ENCODE results near the gene DUSP12.

The DUSP12 gene

DNA sequence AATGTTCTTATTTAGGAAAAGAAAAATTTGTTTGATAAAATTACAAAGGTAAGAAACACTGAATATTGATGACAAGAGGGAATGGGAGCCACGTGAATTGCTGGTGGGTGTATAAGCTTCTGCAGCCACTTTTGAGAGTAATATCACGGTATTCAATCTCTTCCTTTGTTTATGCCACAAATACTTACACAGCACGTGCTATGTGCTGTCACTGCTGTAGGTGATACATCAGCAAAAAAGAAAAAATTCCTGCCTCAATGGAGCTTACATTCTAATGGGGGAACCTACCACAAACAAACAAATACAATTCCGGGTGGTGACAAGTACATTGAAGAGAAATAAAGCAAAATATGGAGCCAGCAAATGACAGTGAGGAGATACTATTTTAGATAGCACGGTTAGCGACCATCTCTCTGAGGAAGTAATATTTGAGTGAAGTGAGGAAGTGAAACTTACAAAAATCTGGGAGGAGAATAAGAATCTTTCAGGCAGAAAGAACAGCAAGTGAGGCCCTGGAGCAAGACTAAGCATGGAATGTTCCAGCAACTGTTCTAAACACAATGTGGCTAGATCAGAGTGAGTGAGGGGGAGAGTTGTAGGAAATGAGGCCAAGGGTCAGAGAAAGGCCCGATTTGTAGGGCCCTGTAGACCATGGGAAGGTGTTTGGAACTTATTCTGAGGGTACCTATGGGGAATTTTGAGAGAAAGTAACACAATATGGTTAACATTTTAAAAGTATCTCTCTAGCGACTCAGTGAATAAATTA lies 30.8 kb upstream of the DUSP12 start:
- Histone ChIP-seq H3K27ac (ENCODE audit: low read depth, low read length) (no peak overlapping the region), H2AFZ (ENCODE audit: insufficient read depth, low read length, poor library complexity) (no peak overlapping the region), H3K18ac (ENCODE audit: low read length) (no peak overlapping the region), H3K9ac (ENCODE audit: low read length) (no peak overlapping the region), H3K9me3 (ENCODE audit: insufficient read depth, low read depth, low read length) (no peaks in the 10 kb centered on the region), H3K27me3 (ENCODE audit: insufficient read depth, low read length) (no peaks in the 10 kb centered on the region), H2BK120ac (ENCODE audit: insufficient read depth, low read length, poor library complexity) (no peak overlapping the region), H3K79me2 (ENCODE audit: control insufficient read depth, insufficient read depth, low read length, poor library complexity) (no peaks in the 10 kb centered on the region), H3K4me2 (ENCODE audit: low read length) (no peak overlapping the region), H3K79me1 (ENCODE audit: low read length) (no peaks in the 10 kb centered on the region), H3K36me3 (ENCODE audit: control insufficient read depth in 1 of 2, insufficient read depth in 2 of 2, low read length in 2 of 2) (no peaks in the 10 kb centered on the region), H3K4me3 (ENCODE audit: low read depth, low read length) (no peak overlapping the region), H2AK5ac (ENCODE audit: low read length) (no peak overlapping the region), H3K4me1 (ENCODE audit: control insufficient read depth in 1 of 2, insufficient read depth in 2 of 2, low read length in 2 of 2) (peaks cover 4% of the 10 kb centered on the region in 2 experiments), H2BK5ac (ENCODE audit: low read depth, low read length, poor library complexity) (no peak overlapping the region), H4K8ac (ENCODE audit: low read depth, low read length) (no peak overlapping the region), H3K23ac (ENCODE audit: low read length) (no peak overlapping the region), H3K14ac (ENCODE audit: low read length) (no peak overlapping the region), H4K91ac (ENCODE audit: low read depth, low read length) (no peak overlapping the region), H4K12ac (ENCODE audit: low read depth, low read length) (no peak overlapping the region), H3K4ac (ENCODE audit: low read depth, low read length) (no peak overlapping the region), H2BK12ac (ENCODE audit: low read length) (no peak overlapping the region)
- no CpG with 5 or more reads among the region's 8 CpGs for WGBS (ENCODE audit: extremely low coverage, insufficient coverage, insufficient read length)
- DNase-seq: no peak

DNA sequence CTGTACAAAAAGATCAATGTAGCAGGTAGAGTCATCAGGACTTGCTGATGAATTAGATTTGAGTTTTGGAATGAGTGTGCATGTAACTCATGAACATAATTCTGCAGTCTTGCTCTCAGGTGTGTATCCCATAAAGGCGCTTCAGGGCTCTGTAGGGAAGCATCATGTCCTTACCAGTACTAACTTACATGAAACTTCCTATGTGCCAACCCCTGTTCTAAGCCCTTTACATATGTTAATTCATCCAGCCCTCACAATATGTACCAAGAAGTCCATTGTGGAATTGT lies 30.3 kb upstream of the DUSP12 start:
- WGBS (ENCODE audit: extremely low coverage, insufficient coverage, insufficient read length): no CpG with 5 or more reads among the region's 1 CpG
- H3K4me3 ChIP-seq (ENCODE audit: low read depth, low read length): no peak overlapping the region
- no peaks in the 10 kb centered on the region for H3K79me1 ChIP-seq (ENCODE audit: low read length)

DNA sequence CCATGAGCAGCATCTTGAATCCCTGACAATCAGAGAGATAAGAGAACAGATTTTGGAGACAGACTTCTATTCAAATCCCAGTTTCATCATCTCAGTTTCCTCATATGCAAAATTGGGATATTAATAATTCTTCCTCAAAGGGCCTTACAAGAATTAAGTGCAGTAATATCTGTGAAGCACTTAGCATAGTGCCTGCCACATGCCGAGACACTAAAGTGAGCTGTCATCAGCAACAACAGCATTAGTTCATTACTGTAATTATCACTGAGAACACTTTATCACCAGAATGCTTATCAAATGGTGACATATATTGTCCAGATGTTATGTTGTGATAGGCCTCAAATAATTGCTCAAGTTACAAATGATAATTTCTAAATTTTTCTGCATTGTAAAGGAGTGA lies 29.2 kb upstream of the DUSP12 start:
- Histone ChIP-seq H3K27ac (ENCODE audit: low read depth, low read length) (no peak overlapping the region), H3K27me3 (ENCODE audit: insufficient read depth, low read length) (no peaks in the 10 kb centered on the region), H4K8ac (ENCODE audit: low read depth, low read length) (no peak overlapping the region), H2BK120ac (ENCODE audit: insufficient read depth, low read length, poor library complexity) (no peak overlapping the region), H2BK5ac (ENCODE audit: low read depth, low read length, poor library complexity) (no peak overlapping the region), H2AK5ac (ENCODE audit: low read length) (no peak overlapping the region), H3K79me1 (ENCODE audit: low read length) (no peaks in the 10 kb centered on the region), H3K79me2 (ENCODE audit: control insufficient read depth, insufficient read depth, low read length, poor library complexity) (no peaks in the 10 kb centered on the region), H3K4me2 (ENCODE audit: low read length) (no peak overlapping the region), H3K9me3 (ENCODE audit: insufficient read depth, low read depth, low read length) (no peaks in the 10 kb centered on the region), H3K4ac (ENCODE audit: low read depth, low read length) (no peak overlapping the region), H3K36me3 (ENCODE audit: control insufficient read depth in 1 of 2, insufficient read depth in 2 of 2, low read length in 2 of 2) (no peaks in the 10 kb centered on the region), H3K14ac (ENCODE audit: low read length) (no peak overlapping the region), H3K18ac (ENCODE audit: low read length) (no peak overlapping the region), H2AFZ (ENCODE audit: insufficient read depth, low read length, poor library complexity) (no peak overlapping the region), H4K12ac (ENCODE audit: low read depth, low read length) (no peak overlapping the region), H3K9ac (ENCODE audit: low read length) (no peak overlapping the region), H4K91ac (ENCODE audit: low read depth, low read length) (no peak overlapping the region), H2BK12ac (ENCODE audit: low read length) (no peak overlapping the region), H3K4me3 (ENCODE audit: low read depth, low read length) (no peak overlapping the region), H3K4me1 (ENCODE audit: control insufficient read depth in 1 of 2, insufficient read depth in 2 of 2, low read length in 2 of 2) (peaks cover 4 to 6% of the 10 kb centered on the region in 2 experiments), H3K23ac (ENCODE audit: low read length) (no peak overlapping the region)
- WGBS (ENCODE audit: extremely low coverage, insufficient coverage, insufficient read length): no CpG with 5 or more reads among the region's 1 CpG
- no peak for DNase-seq

More for the DNA sequence above, 30.3 kb upstream of the DUSP12 start:
- no peaks in the 10 kb centered on the region for H3K9me3 ChIP-seq (ENCODE audit: insufficient read depth, low read depth, low read length)
- no peak overlapping the region for H3K14ac ChIP-seq (ENCODE audit: low read length)
- no peak overlapping the region for H3K9ac ChIP-seq (ENCODE audit: low read length)
- no peak overlapping the region for H3K18ac ChIP-seq (ENCODE audit: low read length)
- H3K4me1 ChIP-seq (ENCODE audit: control insufficient read depth in 1 of 2, insufficient read depth in 2 of 2, low read length in 2 of 2): peaks cover 4 to 6% of the 10 kb centered on the region in 2 experiments
- H3K27ac ChIP-seq (ENCODE audit: low read depth, low read length): no peak overlapping the region
- H3K4ac ChIP-seq (ENCODE audit: low read depth, low read length): no peak overlapping the region
- H3K4me2 ChIP-seq (ENCODE audit: low read length): no peak overlapping the region
- no peak overlapping the region for H2BK120ac ChIP-seq (ENCODE audit: insufficient read depth, low read length, poor library complexity)
- no peak overlapping the region for H4K8ac ChIP-seq (ENCODE audit: low read depth, low read length)
- H3K23ac ChIP-seq (ENCODE audit: low read length): no peak overlapping the region
- no peak overlapping the region for H2AK5ac ChIP-seq (ENCODE audit: low read length)
- H4K91ac ChIP-seq (ENCODE audit: low read depth, low read length): no peak overlapping the region
- H4K12ac ChIP-seq (ENCODE audit: low read depth, low read length): no peak overlapping the region
- H2AFZ ChIP-seq (ENCODE audit: insufficient read depth, low read length, poor library complexity): no peak overlapping the region
- no peak for DNase-seq
- no peaks in the 10 kb centered on the region for H3K79me2 ChIP-seq (ENCODE audit: control insufficient read depth, insufficient read depth, low read length, poor library complexity)
- no peak overlapping the region for H2BK5ac ChIP-seq (ENCODE audit: low read depth, low read length, poor library complexity)
- no peaks in the 10 kb centered on the region for H3K27me3 ChIP-seq (ENCODE audit: insufficient read depth, low read length)
- H3K36me3 ChIP-seq (ENCODE audit: control insufficient read depth in 1 of 2, insufficient read depth in 2 of 2, low read length in 2 of 2): no peaks in the 10 kb centered on the region
- no peak overlapping the region for H2BK12ac ChIP-seq (ENCODE audit: low read length)

DNA sequence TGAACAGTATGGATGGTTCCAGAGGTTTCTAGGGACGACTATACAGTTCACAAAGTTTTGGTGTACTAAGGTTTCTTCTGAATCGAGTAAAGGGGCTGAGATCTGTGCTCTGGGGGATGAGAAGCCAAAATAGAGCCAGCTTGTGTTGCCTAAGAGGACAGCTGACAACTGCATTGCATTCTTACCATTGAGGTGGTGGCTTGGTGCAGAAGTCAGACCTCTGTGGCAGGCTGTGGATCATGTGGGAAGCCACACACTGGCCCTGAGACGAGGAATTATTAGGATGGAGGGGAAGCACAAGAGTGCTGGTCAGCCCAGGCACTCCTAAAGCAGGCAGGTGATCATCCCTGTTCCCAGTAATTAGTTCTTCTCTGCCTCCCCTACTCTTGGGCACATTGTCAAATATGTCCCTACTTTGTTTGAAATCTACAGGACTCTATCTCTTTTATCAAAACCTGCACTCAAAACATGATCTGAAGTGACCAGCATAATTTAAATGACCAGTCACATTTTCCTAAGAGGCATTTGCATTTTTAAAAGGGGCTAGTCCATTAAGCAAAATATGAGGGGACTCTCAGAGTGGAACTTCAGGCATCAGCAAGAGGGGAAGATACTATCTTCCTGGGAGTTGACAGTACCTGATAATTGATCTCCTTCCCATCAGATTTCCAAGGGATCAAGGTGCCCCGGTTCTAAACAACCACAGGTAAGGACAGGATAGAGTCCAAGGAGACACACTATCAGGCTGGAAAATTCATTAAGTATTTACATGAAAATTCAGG lies 28.4 kb upstream of the DUSP12 start, which contains the start of gene FCRLB:
Gene FCRLB (plus strand): TSS at position 589 of the 782 bp plus-strand sequence. CDS start 1,129 bp downstream, outside the sequence.
- no peak within 1 kb of the TSS for H3K4ac ChIP-seq (ENCODE audit: low read depth, low read length)
- H4K8ac ChIP-seq (ENCODE audit: low read depth, low read length): no peak within 1 kb of the TSS
- peaks cover under 1% of the 10 kb centered on the region for H3K79me2 ChIP-seq (ENCODE audit: control insufficient read depth, insufficient read depth, low read length, poor library complexity)
- no peak within 1 kb of the TSS for H3K23ac ChIP-seq (ENCODE audit: low read length)
- H3K4me2 ChIP-seq (ENCODE audit: low read length): no peak within 1 kb of the TSS
- H4K91ac ChIP-seq (ENCODE audit: low read depth, low read length): no peak within 1 kb of the TSS
- no peak within 1 kb of the TSS for H2BK120ac ChIP-seq (ENCODE audit: insufficient read depth, low read length, poor library complexity)
- no peak within 1 kb of the TSS for H2BK5ac ChIP-seq (ENCODE audit: low read depth, low read length, poor library complexity)
- no peak within 1 kb of the TSS for H3K9ac ChIP-seq (ENCODE audit: low read length)
- no peak within 1 kb of the TSS for H3K18ac ChIP-seq (ENCODE audit: low read length)
- peaks cover 1% of the 10 kb centered on the region for H3K79me1 ChIP-seq (ENCODE audit: low read length)
- no peak for DNase-seq
- no peaks in the 10 kb centered on the region for H3K27me3 ChIP-seq (ENCODE audit: insufficient read depth, low read length)
- no peaks in the 10 kb centered on the region for H3K36me3 ChIP-seq (ENCODE audit: control insufficient read depth in 1 of 2, insufficient read depth in 2 of 2, low read length in 2 of 2)
- H3K9me3 ChIP-seq (ENCODE audit: insufficient read depth, low read depth, low read length): peaks cover 2% of the 10 kb centered on the region
- no peak within 1 kb of the TSS for H3K27ac ChIP-seq (ENCODE audit: low read depth, low read length)
- peaks cover 8 to 10% of the 10 kb centered on the region in 2 experiments for H3K4me1 ChIP-seq (ENCODE audit: control insufficient read depth in 1 of 2, insufficient read depth in 2 of 2, low read length in 2 of 2)
- no peak within 1 kb of the TSS for H2AFZ ChIP-seq (ENCODE audit: insufficient read depth, low read length, poor library complexity)
- H2BK12ac ChIP-seq (ENCODE audit: low read length): no peak within 1 kb of the TSS
- no peak within 1 kb of the TSS for H3K4me3 ChIP-seq (ENCODE audit: low read depth, low read length)
- H2AK5ac ChIP-seq (ENCODE audit: low read length): no peak within 1 kb of the TSS
- no peak within 1 kb of the TSS for H4K12ac ChIP-seq (ENCODE audit: low read depth, low read length)
- no peak within 1 kb of the TSS for H3K14ac ChIP-seq (ENCODE audit: low read length)
- WGBS (ENCODE audit: extremely low coverage, insufficient coverage, insufficient read length): no CpG with 5 or more reads among the region's 4 CpGs
